ENCODE data around the gene ADARB2.
"Not testable (repeated sequence)": the region's sequence is repeated elsewhere in the genome, so short reads cannot be mapped to it uniquely, and the experiment has no call there.

The ADARB2 gene

DNA sequence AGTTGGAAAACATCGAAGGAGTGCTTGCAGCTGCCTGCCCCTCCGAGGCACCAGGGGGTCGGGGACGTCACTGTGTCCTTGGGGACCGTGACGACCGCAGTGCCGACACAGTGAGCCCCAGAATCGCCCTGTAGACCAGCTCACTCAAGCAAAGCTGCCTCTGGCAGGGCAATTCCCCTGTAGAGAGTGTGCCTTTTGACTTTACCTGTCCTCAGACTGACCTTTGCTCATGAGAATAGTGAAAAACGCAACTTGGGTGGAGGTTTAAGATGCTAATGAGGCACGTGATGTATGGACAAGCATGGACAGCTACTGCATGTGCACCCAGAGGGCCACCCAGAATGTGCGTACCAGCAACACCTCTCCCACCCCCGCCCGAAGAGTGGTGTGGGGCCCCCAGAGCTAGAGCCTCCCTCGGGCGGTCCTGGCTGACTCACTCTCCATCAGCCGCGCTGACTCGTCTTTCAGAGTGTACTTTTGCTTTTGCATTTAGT is 271.9 kb downstream of the ADARB2 start:
- H3K27ac ChIP-seq (replicated peaks) = no peak overlapping the region
- no peak for DNase-seq (ENCODE audit: low read depth in 1 of 2, low spot score in 1 of 2)
- no peak overlapping the region for H3K4me3 ChIP-seq (replicated peaks; ENCODE audit: insufficient read depth, low read length)
- no peak for TF ChIP-seq SPI1 (IDR thresholded peaks at IDR 0.05; ENCODE audit: borderline replicate concordance, low read depth)
- TF ChIP-seq POLR2AphosphoS5 (IDR thresholded peaks at IDR 0.05; ENCODE audit: low read depth) = no peak
- no peak for TF ChIP-seq GABPA (IDR thresholded peaks at IDR 0.05; ENCODE audit: low read depth)
- TF ChIP-seq, protein P1, sequence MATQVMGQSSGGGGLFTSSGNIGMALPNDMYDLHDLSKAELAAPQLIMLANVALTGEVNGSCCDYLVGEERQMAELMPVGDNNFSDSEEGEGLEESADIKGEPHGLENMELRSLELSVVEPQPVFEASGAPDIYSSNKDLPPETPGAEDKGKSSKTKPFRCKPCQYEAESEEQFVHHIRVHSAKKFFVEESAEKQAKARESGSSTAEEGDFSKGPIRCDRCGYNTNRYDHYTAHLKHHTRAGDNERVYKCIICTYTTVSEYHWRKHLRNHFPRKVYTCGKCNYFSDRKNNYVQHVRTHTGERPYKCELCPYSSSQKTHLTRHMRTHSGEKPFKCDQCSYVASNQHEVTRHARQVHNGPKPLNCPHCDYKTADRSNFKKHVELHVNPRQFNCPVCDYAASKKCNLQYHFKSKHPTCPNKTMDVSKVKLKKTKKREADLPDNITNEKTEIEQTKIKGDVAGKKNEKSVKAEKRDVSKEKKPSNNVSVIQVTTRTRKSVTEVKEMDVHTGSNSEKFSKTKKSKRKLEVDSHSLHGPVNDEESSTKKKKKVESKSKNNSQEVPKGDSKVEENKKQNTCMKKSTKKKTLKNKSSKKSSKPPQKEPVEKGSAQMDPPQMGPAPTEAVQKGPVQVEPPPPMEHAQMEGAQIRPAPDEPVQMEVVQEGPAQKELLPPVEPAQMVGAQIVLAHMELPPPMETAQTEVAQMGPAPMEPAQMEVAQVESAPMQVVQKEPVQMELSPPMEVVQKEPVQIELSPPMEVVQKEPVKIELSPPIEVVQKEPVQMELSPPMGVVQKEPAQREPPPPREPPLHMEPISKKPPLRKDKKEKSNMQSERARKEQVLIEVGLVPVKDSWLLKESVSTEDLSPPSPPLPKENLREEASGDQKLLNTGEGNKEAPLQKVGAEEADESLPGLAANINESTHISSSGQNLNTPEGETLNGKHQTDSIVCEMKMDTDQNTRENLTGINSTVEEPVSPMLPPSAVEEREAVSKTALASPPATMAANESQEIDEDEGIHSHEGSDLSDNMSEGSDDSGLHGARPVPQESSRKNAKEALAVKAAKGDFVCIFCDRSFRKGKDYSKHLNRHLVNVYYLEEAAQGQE (IDR thresholded peaks at IDR 0.05; ENCODE audit: insufficient replicate concordance, low read depth) = no peak
- no peak for TF ChIP-seq CTCF (IDR thresholded peaks at IDR 0.05; ENCODE audit: insufficient read depth, low read length)
- H3K27me3 ChIP-seq (ENCODE audit: insufficient read depth, poor library complexity, severe bottlenecking) = no peaks in the 10 kb centered on the region

- Histone ChIP-seq H3K27ac (replicated peaks) (no peak overlapping the region), H3K4me3 (replicated peaks; ENCODE audit: insufficient read depth, low read length) (no peak overlapping the region), H3K27me3 (ENCODE audit: insufficient read depth, poor library complexity, severe bottlenecking) (no peaks in the 10 kb centered on the region)
- no peak for DNase-seq (ENCODE audit: low read depth in 1 of 2, low spot score in 1 of 2)
- TF ChIP-seq GABPA (IDR thresholded peaks at IDR 0.05; ENCODE audit: low read depth) = no peak
- no peak for TF ChIP-seq CTCF (IDR thresholded peaks at IDR 0.05; ENCODE audit: insufficient read depth, low read length)
- TF ChIP-seq POLR2AphosphoS5 (IDR thresholded peaks at IDR 0.05; ENCODE audit: low read depth) = no peak
- no peak for TF ChIP-seq SPI1 (IDR thresholded peaks at IDR 0.05; ENCODE audit: borderline replicate concordance, low read depth)
- TF ChIP-seq, protein P1 (IDR thresholded peaks at IDR 0.05; ENCODE audit: insufficient replicate concordance, low read depth) = no peak
Measured at GRCh38 chr10:1464881-1465417, 272.4 kb downstream of the ADARB2 start.

- H3K27me3 ChIP-seq (ENCODE audit: insufficient read depth, poor library complexity, severe bottlenecking); H3K4me3 ChIP-seq (replicated peaks; ENCODE audit: insufficient read depth, low read length); H3K27ac ChIP-seq (replicated peaks); DNase-seq (ENCODE audit: low read depth in 1 of 2, low spot score in 1 of 2): not testable (repeated sequence)
Measured at GRCh38 chr10:1463971-1464370, 273.4 kb downstream of the ADARB2 start.

- no peak for DNase-seq (ENCODE audit: low read depth in 1 of 2, low spot score in 1 of 2)
- TF ChIP-seq SPI1 (IDR thresholded peaks at IDR 0.05; ENCODE audit: borderline replicate concordance, low read depth) (no peak), GABPA (IDR thresholded peaks at IDR 0.05; ENCODE audit: low read depth) (no peak), POLR2AphosphoS5 (IDR thresholded peaks at IDR 0.05; ENCODE audit: low read depth) (no peak), CTCF (IDR thresholded peaks at IDR 0.05; ENCODE audit: insufficient read depth, low read length) (no peak)
- TF ChIP-seq, protein P1 (IDR thresholded peaks at IDR 0.05; ENCODE audit: insufficient replicate concordance, low read depth) = no peak
Measured at GRCh38 chr10:1462994-1463633, 274.2 kb downstream of the ADARB2 start.

More at GRCh38 chr10:1462994-1463633, 274.2 kb downstream of the ADARB2 start:
- Histone ChIP-seq H3K4me3 (replicated peaks; ENCODE audit: insufficient read depth, low read length) (no peak overlapping the region), H3K27me3 (ENCODE audit: insufficient read depth, poor library complexity, severe bottlenecking) (no peaks in the 10 kb centered on the region), H3K27ac (replicated peaks) (no peak overlapping the region)

All from HL-60 (cell line).